Measurements from ENCODE around the gene FBXO3. TPM values are rescaled to one million over a fixed set of nuclear protein-coding genes. Genes with fewer than 3 reads are reported as not detected.

Gene FBXO3, protein sequence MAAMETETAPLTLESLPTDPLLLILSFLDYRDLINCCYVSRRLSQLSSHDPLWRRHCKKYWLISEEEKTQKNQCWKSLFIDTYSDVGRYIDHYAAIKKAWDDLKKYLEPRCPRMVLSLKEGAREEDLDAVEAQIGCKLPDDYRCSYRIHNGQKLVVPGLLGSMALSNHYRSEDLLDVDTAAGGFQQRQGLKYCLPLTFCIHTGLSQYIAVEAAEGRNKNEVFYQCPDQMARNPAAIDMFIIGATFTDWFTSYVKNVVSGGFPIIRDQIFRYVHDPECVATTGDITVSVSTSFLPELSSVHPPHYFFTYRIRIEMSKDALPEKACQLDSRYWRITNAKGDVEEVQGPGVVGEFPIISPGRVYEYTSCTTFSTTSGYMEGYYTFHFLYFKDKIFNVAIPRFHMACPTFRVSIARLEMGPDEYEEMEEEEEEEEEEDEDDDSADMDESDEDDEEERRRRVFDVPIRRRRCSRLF
- 16.2 and 28.8 TPM in 2 replicates for total RNA-seq

DNA sequence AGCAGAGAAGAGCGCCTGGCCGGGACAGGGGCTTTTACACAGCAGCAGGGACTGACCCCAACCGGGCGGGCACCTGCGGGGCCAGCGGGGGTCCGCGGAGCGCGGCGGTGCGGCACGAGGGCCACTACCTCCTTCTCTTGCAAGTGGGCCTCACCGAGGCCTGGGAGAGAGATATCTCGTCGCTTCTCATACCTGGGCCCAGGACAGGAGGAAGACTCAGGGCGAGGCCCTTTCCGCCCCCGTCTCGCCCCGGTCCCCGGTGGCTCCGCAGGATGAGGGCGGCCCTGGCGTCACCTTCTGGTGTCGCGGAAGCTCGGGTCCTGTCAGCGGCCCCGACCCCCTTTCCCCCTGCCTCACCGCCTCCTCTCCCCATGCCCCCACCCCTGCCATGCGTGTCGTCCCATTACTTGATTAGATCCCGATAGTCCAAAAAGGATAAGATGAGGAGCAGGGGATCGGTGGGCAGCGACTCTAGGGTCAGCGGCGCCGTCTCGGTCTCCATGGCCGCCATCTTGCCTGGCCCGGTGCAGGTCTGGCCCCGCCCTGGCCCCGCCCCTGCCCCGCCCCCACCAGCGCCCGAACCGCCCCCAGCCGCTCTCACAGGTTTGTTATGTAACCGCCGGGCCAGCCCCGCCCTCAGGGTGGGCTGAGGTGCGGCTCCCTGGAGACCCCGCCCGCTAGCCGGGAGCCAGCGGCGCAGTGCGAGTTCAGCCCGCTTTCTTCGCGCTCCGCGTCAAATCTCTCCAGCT lies at the start of gene FBXO3:
Gene FBXO3 (minus strand): TSS at position 534 of the 749 bp plus-strand sequence. CDS start 23 bp downstream, at position 511.

DNA sequence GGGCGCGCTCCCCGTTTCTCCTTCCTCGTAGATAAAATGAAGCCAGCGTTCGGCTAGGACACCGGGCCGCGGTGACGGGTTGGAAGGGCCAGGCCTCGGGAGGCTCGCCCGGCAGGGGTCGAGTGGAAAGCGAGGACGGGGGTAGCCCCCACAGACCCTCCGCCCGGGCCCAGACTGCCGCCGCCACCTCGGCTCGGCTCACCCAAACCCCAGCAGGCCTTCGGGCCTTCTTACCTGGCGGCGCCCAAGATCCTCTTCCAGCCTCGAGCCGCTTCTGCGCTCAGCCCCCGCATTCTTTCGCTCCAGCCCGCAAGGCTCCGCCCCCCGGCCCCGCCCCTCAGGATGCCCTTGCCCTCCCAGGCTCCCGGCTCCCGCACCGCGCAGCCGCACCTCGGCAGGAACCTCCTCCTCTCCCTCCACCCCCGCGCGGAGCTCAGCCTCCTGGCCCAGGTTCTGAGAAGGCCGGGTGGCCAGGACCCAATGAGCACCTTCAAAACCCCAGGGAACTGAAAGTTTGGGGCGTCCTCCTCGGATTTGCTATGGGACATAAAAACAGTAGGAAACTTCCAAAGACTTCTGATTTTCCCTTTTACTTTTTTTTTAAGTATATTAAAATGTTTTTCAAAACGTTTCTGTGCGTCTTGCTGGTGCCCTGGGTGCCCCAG lies 38.0 kb downstream of the FBXO3 start, which contains the start of gene CD59:
Gene CD59 (minus strand): TSS at position 276 of the 665 bp plus-strand sequence. CDS start 13,978 bp downstream, outside the sequence.

DNA sequence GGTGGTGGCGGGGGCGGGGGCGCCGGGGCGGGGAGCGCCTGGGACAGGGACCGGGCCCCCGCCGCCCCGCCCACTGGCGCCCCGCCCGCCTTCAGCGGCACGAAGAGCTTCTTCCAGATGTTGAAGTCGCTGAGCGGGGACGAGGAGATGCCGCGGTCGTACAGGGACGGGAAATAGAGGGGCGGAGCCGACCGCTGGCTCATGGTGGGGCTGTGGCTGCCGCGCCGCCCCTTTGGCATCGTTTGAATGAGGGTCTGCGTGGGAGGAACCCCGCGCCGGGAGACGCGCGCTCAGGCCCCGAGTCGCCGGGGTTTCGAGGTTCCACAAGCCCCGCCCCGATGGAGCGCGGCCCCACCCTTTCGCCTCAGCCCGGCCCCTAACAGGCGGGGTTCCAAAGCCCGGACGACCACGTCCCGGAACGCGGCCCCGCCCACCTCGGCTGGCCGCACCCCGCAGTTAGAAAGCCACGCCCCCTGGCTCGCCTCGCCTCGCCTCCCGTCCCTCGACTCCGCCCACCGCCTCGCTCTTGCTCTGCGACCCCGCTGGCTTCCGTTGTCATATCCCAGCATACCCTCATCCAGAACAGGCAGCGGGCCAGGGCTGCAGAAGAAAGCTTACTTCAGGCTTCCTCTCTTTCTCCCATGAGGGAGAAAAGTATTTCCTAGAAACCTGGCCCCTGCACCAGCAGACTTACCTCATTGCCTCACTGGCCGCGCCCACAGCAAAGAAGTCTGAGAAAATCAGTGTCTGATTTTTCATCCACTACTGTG lies 73.6 kb downstream of the FBXO3 start, which contains the start of gene C11orf91:
Gene C11orf91 (minus strand): TSS at position 325 of the 770 bp plus-strand sequence. CDS start 86 bp downstream, at position 239.

Other genes with a start within 250 kb of the FBXO3 start
- gene C11orf91, start 73.7 kb downstream of the FBXO3 start, total RNA-seq: not detected in 2 replicates
- gene CD59, start 38.1 kb downstream of the FBXO3 start, total RNA-seq: 988 and 1,021 TPM in 2 replicates
- 10.3 and 12.3 TPM in 2 replicates for gene LMO2, start 117.6 kb upstream of the FBXO3 start, total RNA-seq

Measured in cardiac atrium fibroblast (primary cell).